GM21619 (cell line): ENCODE measurements around the gene RTCB.

Experiments used
- ATAC-seq: cut with Tn5 transposase; IDR thresholded peaks from one replicate; pipeline ENCODE4 v1.9.1; 2021; ENCODE audit not compliant: unreplicated experiment

Gene RTCB

GRCh38 chr22:32340411-32340810 is 71.6 kb downstream of the RTCB start:
- ATAC-seq = no peak

- no peak for ATAC-seq
Measured at GRCh38 chr22:32339190-32340012, 72.6 kb downstream of the RTCB start.

- no peak for ATAC-seq
Measured at GRCh38 chr22:32338757-32339156, 73.3 kb downstream of the RTCB start.
